ENCODE data around the gene ZNF672.

DNA sequence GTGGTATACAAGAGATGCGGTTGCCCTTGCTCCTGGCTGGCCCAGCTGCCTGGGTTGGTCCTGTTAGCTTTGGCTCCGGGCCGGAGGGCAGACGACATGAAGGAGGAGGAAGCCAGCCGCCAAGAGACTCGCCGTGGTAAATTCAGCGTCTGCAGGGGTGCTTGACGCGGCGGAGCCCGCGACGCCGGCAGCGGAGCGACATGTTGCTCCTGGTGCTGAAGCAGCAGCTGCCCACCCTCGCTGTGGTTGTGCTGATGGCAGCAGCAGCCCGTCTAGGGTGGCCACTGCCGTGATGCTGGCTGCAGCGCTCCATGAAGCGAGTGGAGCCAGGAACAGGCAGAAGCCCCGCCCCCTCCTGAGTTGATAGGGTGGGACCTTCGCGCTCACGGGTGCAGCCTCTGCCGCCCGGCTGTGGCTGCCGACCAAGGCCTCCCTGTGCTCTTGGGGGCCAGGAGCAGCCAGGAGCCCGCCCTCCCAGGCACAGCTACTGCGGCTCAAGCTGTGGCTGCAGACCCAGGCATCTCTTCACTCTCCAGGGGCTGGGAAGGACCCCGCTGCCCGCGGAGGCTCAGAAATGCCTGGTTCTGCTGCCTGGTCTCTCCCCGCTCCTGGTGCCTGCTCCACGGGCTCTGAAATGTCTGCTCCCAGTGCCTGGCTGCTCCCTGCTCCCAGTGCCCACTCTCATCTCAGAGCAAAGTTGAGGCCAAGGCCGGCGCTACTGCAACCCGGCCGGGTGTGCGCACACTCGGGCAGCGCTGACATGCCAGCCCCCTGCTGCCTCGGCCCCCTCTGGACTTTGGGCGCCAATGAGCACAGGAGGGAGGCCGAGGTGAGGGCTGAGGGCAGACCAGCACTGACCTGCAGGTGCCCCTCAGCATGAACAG lies 25.2 kb downstream of the ZNF672 start:
- TF ChIP-seq, protein P1, sequence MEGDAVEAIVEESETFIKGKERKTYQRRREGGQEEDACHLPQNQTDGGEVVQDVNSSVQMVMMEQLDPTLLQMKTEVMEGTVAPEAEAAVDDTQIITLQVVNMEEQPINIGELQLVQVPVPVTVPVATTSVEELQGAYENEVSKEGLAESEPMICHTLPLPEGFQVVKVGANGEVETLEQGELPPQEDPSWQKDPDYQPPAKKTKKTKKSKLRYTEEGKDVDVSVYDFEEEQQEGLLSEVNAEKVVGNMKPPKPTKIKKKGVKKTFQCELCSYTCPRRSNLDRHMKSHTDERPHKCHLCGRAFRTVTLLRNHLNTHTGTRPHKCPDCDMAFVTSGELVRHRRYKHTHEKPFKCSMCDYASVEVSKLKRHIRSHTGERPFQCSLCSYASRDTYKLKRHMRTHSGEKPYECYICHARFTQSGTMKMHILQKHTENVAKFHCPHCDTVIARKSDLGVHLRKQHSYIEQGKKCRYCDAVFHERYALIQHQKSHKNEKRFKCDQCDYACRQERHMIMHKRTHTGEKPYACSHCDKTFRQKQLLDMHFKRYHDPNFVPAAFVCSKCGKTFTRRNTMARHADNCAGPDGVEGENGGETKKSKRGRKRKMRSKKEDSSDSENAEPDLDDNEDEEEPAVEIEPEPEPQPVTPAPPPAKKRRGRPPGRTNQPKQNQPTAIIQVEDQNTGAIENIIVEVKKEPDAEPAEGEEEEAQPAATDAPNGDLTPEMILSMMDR (IDR thresholded peaks at IDR 0.05): peak in 1 of 6 experiments; percentile 7
- TF ChIP-seq POLR2A (IDR thresholded peaks at IDR 0.05) (peak in 2 of 4 donors; percentile 32 to 73), POLR2AphosphoS5 (IDR thresholded peaks at IDR 0.05) (peak; percentile 55 to 59)
